Stomach (tissue), 4 donors: Measurements from ENCODE around the gene UCKL1.

Source experiments
- CTCF ChIP-seq, 7 experiments: fragments of 450-650 bp in 4 of 7; fragments of 200-600 bp in 3 of 7; sonication (generic) in 3 of 7; IDR thresholded peaks; one replicate each; pipeline ENCODE4 v1.5.1; 2016 to 2019; ENCODE audit warnings: antibody characterized with exemption in 7 of 7, control low read depth in 2 of 7, mild to moderate bottlenecking in 1 of 7
- EP300 ChIP-seq: sonication (generic); formaldehyde crosslinking; IDR thresholded peaks from one replicate; pipeline ENCODE4 v1.6.1; 2017; ENCODE audit warnings: antibody characterized with exemption
- POLR2AphosphoS5 ChIP-seq, 3 donors: sonication (generic); formaldehyde crosslinking; IDR thresholded peaks; one replicate each; pipeline ENCODE4 v1.6.1; 2016; ENCODE audit warnings: antibody characterized with exemption in 3 of 3

GRCh38 chr20:63979229-63979556, 23.0 kb upstream of the UCKL1 start:
- TF ChIP-seq CTCF (IDR thresholded peaks at IDR 0.05) (no peak), POLR2AphosphoS5 (IDR thresholded peaks at IDR 0.05) (no peak), EP300 (no peak)
